GM19397 (cell line): ENCODE data around the gene COL13A1.

ENCODE experiments used
- ATAC-seq: cut with Tn5 transposase; IDR thresholded peaks from one replicate; pipeline ENCODE4 v1.9.1; 2021; ENCODE audit warnings: mild to moderate bottlenecking, moderate library complexity; ENCODE audit not compliant: unreplicated experiment

COL13A1 gene

DNA sequence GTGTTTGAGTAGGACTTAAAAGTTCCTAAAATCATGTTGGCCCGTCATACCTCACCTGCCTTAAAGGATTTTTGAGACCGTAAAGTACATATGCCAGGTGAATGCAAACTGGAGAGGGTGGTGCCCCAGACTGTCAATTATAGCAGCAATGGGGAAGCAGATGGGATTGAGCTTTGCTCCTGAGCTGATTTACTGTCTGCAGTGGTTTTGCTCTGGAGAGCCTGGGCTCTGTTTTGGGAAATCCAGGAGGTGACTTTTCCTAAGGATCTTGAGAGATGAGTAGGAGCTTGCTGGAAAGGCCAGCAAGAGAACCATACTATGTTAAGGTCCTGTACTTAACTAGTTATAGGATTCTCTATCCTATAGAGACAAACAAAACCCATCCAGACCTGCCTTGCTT is 43.0 kb downstream of the COL13A1 start:
- ATAC-seq, result no peak

- ATAC-seq, result no peak
These were observed 44.0 kb downstream of the COL13A1 start for GRCh38 chr10:69845574-69846292.

DNA sequence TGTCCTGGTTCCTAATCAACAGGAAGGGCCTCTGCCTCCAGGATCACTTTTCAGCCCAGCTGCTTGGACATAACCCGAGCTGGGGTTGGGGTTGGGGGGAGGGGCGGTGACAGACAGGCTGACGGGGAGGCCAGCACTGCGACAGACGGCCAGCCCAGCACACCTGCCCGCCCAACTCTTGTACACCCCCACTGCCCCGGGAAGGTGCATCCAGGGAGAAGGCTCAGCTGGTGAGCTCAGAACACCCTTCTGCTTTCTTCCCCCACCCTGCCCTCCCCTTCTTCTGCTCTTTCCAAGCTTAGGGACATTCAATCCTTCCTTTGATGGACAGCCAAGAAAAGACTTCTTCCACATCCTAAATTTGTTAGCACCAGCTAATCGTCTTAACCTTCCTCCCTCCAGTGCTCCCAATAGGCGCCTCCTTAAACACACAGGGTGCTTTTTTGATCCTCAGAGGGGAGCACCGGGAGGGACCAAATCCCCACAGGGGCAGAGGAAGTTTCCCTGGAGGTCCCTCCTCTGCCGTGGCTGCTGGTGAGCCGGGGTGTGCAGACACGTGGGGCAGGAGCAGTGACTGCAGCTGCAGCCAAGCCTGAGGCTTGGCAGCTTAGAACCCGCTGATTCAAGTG is 44.7 kb downstream of the COL13A1 start:
- ATAC-seq, result no peak

DNA sequence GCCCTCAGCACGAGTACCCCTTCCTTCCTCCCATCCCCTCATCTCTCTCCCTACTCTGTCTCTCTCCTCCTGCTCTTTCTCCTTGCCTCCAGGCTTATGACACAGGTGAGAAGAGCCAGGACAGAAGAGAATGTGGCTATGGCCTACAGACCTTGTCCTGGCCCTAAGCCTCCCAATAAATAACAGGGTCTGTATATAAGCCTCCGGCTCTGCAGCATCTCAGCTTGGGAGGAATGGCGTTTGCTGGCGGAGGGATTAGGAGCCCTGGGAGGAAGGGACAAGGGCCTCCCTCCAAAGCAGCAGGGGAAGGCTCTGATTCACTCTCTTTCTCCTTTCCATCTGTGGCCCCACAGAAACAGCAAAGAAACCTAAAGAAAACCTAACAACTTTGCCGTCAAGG is 45.8 kb downstream of the COL13A1 start:
- no peak for ATAC-seq

DNA sequence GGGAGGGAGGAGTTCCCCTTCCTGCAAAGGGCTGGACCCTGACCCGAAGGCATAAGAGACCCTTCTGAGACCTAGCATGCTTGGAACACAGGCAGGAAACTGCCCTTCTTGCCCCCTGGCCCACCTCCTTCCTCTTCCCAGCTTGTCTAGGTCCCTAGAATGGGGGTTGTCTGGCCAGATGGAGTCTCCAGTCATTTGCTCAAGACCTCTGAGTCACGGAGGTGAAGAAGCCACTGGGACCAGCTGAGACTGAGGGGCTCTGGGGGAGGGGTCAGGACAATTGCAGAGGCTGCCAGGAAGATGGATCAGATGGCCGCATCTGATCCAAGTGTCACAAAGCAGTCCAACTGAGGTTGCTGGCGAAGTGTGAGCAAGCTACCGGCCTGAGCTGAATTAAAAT is 46.2 kb downstream of the COL13A1 start:
- no peak for ATAC-seq

GRCh38 chr10:69848454-69848853 is 46.7 kb downstream of the COL13A1 start:
- no peak for ATAC-seq

GRCh38 chr10:69849825-69850224 is 48.1 kb downstream of the COL13A1 start:
- no peak for ATAC-seq

DNA sequence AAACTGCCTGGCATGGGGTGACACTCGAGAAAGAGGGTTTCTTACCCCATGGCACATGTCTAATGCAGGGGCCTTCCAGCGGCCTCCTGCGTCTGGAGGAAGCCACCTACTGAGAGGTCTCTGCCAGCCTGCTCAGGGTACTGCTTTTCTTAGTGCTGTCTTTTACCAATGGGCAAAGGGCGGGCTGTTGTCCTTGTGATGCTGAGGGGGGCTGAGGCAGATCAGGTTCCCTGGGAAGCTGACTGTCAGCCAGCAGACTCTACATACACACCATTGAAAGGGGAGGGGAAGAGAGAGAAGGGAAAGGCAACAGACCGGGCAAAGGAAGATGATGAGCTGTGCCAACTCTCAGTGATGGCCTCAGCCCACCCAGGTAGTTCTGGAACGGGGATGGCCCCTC is 48.7 kb downstream of the COL13A1 start:
- ATAC-seq, result no peak

- ATAC-seq, result no peak
These were observed 49.6 kb downstream of the COL13A1 start for GRCh38 chr10:69851306-69851705.

GRCh38 chr10:69853064-69853463 is 51.4 kb downstream of the COL13A1 start:
- no peak for ATAC-seq

DNA sequence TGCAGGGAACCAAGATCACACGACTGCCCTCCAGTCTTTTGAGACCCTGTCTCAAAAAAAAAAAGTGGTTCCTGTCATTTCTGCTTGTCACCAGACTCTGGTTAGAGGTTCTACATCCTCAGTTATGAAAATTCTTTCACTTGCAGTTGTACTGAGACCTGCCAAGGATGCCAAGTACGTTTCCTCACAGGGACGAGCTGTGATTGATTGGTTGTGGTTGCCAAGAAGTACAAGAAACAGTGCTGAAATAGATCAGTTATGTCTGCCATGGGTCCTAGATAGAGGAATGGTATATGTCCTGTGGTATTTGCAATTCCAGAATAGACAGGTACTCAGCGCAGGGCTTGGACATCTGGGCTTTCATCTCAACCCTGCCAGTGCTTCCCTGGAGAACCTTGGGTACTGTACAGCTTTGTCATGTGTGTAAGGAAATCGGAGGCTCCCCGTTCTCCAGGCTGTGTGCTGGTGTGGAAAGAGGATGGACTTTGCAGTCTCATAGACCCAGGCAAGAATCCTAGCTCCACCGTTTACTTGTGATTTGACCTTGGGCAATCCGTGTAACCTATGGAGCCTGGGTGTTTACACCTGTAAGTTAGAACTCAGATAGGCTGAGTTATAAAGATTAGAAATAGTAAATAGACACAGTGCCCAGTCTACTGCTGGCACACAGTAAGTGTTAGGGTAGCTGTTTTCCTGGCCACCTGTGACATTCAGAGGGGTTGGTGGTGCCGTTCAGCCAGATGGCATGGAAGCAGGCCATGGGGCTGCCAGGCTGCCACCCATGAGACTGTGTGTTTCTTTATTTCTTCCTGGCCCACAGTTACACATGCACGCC is 53.0 kb downstream of the COL13A1 start:
- ATAC-seq, result no peak

DNA sequence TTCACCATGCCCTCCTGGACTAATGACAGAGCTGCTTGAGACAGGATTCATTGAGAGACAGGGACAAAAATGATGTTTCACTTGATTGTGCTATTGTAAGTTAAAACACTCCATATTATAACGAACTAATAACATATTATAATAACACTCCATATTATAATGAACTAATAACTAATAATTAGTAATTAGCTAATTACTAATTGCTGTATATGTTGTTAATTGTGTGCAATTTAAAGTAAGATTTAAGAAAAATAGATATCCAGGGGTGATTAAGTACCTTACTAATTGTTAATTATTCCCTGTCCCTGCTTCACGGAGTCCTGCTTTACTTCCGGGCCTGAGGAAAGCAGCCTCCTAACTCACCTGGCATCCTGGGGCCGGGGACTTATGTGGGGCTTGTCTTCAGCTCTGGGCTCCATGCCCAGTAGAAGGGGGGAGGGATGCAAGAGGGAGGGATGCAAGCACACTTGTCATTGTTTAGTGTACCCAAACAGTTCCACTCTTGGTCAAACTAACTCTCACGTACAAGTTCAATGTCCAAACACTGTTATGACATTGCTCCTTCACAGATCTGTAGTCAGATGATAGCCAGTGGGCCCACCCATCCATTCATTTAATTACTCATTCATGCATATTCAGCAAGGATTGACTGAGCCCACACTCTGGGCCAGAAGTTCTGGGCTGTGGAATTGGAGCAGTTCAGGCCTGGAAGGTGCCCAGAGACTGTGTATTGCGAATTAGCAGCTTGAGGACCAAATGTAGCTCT is 53.8 kb downstream of the COL13A1 start:
- ATAC-seq, result no peak

GRCh38 chr10:69856601-69857166 is 55.0 kb downstream of the COL13A1 start:
- no peak for ATAC-seq

- ATAC-seq, result no peak
These were observed 56.5 kb downstream of the COL13A1 start for GRCh38 chr10:69858201-69858600.

GRCh38 chr10:69860271-69860670 is 58.6 kb downstream of the COL13A1 start:
- no peak for ATAC-seq

DNA sequence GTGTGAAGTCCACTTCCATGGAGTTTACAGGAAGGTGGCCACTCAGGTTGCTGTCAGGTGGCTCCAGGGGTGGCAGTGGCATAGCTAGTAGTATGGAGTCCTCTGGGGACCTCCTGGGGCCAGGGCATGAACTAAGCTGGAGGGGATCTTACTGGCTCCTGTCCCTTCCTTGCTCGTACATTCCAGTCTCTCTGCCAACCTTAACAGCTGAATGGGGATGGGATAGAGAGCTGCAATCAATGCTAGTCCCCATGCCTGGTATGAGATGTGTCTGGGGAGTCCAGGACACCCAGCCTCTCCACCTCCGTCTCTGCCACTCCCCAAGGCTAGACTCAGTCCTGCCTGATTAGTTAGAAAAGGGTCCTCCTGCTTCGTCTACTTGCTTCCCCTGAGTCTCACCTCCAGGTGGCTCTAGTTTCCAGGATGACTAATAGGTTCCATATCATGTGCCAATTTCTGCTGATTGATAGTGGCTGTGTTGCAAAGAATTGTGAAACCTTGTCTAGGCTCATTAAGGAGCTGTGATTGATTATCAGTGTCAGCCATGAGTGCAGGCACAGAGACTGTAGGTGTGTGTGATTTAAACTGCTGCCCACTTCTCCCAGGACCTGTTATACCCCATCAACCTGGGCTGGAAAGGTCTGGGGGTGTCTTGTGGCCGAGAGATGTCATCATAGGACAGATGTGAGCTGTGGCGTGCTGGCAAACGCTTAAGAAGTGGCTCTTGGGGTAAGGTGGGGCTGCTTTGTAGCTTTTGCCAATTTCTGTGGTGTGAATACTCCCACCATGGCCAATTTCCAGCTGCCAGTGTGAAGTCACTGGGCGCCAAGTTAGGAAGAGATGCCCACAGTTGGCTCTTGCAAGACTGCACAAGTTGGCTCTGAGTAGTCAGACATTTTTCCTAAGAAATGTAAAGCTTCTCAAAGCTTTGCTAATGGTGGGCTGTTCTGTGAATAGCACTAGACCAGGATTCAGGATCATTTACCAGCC is 59.8 kb downstream of the COL13A1 start:
- no peak for ATAC-seq

DNA sequence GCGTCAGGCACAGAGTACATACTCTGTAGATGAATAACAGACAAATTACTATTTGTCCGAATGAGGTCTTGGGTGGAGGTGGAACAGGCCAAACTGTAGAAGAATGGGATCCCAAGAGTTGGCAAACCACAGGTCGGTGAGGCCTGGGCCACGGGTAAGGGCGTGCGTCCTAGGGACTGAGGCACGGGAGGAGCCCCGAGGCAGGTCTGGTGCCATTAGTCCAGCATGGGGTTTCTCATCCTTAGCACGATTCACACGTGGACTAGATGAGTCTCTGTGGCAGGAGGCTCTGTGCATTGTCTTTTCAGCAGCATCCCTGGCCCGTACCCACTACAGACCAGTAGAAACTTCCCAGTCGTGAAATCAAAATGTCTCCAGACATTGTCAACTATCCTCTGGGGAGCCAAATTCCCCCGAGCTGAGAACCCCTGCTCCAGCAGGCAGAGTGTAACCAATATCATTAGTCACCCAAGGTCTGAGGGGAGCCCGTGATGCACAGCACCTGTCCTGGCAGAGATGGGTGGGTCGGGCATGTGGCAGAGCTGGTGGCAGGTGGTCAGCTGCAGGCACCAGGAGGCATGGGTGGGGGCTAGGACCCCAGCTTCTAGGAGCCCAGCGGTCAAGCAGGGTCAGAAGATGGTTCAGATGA is 61.3 kb downstream of the COL13A1 start:
- no peak for ATAC-seq

DNA sequence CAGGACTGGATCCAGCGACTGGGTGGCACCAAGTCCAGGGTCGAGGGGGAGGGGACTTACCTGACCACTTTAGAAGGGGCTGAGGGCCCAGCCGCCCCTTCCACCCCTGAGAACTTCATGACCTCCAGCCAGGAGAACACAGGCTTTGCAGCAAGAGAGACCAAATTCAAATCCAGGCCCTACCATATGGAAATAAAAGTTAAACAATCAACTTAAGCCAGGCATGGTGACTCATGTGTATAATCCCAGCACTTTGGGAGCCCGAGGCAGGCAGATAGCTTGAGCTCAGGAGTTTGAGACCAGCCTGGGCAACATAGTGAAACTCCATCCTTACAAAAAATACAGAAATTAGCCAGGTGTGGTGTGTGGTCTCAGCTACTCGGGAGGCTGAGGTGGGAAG is 61.9 kb downstream of the COL13A1 start:
- no peak for ATAC-seq

DNA sequence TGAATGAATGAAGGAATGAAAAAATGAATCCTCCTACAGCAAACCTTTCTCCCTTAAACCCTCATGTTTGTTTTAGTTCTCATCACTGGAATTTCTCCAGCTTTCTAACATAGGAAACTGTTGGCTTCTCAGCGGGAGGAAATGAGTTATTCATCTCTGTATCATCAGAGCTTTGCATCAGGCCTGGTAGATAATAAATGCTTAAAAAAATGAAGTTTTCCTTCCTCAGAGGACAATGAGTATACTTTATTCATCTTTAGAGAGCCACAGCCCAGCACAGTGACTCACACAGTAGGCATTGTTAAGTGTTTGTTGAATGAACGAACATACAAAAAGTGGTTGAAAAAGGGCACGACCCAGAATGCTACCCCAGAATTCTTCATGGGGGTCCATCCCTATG is 62.6 kb downstream of the COL13A1 start:
- ATAC-seq, result no peak
